Calu3 (cell line): ENCODE measurements around the gene FAM53A. TPM values are rescaled to one million over a fixed set of nuclear protein-coding genes. Genes with fewer than 3 reads are reported as not detected.

ENCODE experiments used
- BruUV-seq: library from RNA; stranded (reverse); fragments of 400-500 nt; replicated peaks from 2 replicates; lab custom pipeline; 2021; lab: Mats Ljungman, UMichigan
- CTCF ChIA-PET: fragments of 300-600 bp; sonication (Branson Sonifier 250); formaldehyde crosslinking; loops from one replicate; lab custom pipeline; 2022; ENCODE audit warnings: antibody characterized with exemption; lab: Charles Lee
- DNase-seq: peaks from one replicate; pipeline ENCODE4 v3.0.0; 2022
- H3K27ac Mint-ChIP-seq: one replicate; pipeline ENCODE4 v1.8.0; 2022; ENCODE audit warnings: mixed read lengths; ENCODE audit not compliant: unreplicated experiment
- H3K27me3 Mint-ChIP-seq: one replicate; pipeline ENCODE4 v1.8.0; 2022; ENCODE audit warnings: mixed read lengths; ENCODE audit not compliant: unreplicated experiment
- H3K36me3 Mint-ChIP-seq: one replicate; pipeline ENCODE4 v1.8.0; 2022; ENCODE audit warnings: mild to moderate bottlenecking, moderate library complexity, mixed read lengths; ENCODE audit not compliant: insufficient read depth, unreplicated experiment
- H3K4me1 Mint-ChIP-seq: one replicate; pipeline ENCODE4 v1.8.0; 2022; ENCODE audit warnings: mild to moderate bottlenecking, low read depth, mixed read lengths; ENCODE audit not compliant: unreplicated experiment
- H3K4me3 Mint-ChIP-seq: one replicate; pipeline ENCODE4 v1.8.0; 2022; ENCODE audit warnings: mild to moderate bottlenecking, low read depth, moderate library complexity, mixed read lengths; ENCODE audit not compliant: unreplicated experiment
- H3K9me3 Mint-ChIP-seq: one replicate; pipeline ENCODE4 v1.8.0; 2022; ENCODE audit warnings: low read depth, mixed read lengths; ENCODE audit not compliant: unreplicated experiment
- CTCF ChIP-seq: fragments of 200-600 bp; IDR thresholded peaks from one replicate; pipeline ENCODE4 v1.8.0; 2022; ENCODE audit warnings: antibody characterized with exemption; ENCODE audit not compliant: unreplicated experiment
- intact Hi-C: fragments of 100-400 bp; cut with micrococcal nuclease; formaldehyde crosslinking; loops from one replicate; pipeline ENCODE4 v1.10.0; 2022; ENCODE audit not compliant: unreplicated experiment
- total RNA-seq: library from RNA; stranded (reverse); gene quantifications from 2 replicates; pipeline ENCODE4 v1.2.3, GENCODE V29; 2022

The FAM53A gene
- total RNA-seq, 1 experiment from 2014 or later: 7.3 TPM

GRCh38 chr4:1638272-1638598 is 45.9 kb downstream of the FAM53A start:
- Mint-ChIP-seq H3K27me3 (peaks cover 7% of the 10 kb centered on the region), H3K36me3 (peaks cover 4% of the 10 kb centered on the region)

DNA sequence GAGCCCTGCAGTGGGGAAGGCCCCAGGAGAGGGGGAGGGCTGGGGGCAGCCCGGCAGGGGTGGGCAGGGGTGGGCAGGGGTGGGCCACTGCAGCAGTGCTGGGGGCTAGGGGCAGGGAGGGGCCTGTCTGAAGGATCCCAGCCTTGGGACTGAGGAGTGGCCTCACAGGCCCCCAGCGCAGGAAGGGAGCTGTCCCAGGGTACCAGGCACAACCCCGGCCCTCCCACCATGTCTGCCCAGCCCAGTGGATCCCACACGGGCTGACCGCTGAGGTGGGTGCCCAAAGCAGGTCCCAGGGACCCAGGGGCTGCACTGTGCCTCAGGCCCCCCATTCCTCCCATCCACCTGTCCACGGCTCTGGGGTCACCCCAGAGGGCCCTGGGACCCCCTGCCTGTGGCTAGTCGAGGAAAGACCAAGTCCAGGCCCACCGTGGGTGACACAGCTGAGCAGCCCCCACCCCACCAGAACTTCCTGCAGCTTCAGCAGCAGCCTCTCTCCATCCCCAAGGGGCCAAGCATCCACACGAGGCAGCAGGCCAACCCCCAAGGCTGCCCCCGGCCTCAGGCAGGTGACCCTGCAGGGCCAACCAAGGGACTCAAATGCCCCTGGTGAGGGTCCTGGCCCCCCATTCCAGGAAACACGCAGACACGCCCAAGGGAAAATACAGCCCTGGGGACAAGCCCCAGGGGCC is 46.4 kb downstream of the FAM53A start:
- peaks cover 12% of the 10 kb centered on the region for H3K27me3 Mint-ChIP-seq
- DNase-seq: no peak
- H3K4me1 Mint-ChIP-seq: peaks cover 12% of the 10 kb centered on the region
- peaks cover 4% of the 10 kb centered on the region for H3K36me3 Mint-ChIP-seq
- intact Hi-C loops: no loop called here
- H3K4me3 Mint-ChIP-seq: no peak overlapping the region
- CTCF ChIA-PET: no interaction called here
- no peaks in the 10 kb centered on the region for H3K9me3 Mint-ChIP-seq
- no peak for TF ChIP-seq CTCF
- no TSS peak for BruUV-seq
- H3K27ac Mint-ChIP-seq: no peak overlapping the region

More at GRCh38 chr4:1638272-1638598, 45.9 kb downstream of the FAM53A start:
- intact Hi-C loops: no loop called here
- no TSS peak for BruUV-seq
- no peak for TF ChIP-seq CTCF
- CTCF ChIA-PET: no interaction called here
- peaks cover 12% of the 10 kb centered on the region for H3K4me1 Mint-ChIP-seq
- H3K4me3 Mint-ChIP-seq: no peak overlapping the region
- DNase-seq: no peak
- H3K27ac Mint-ChIP-seq: no peak overlapping the region
- no peaks in the 10 kb centered on the region for H3K9me3 Mint-ChIP-seq

DNA sequence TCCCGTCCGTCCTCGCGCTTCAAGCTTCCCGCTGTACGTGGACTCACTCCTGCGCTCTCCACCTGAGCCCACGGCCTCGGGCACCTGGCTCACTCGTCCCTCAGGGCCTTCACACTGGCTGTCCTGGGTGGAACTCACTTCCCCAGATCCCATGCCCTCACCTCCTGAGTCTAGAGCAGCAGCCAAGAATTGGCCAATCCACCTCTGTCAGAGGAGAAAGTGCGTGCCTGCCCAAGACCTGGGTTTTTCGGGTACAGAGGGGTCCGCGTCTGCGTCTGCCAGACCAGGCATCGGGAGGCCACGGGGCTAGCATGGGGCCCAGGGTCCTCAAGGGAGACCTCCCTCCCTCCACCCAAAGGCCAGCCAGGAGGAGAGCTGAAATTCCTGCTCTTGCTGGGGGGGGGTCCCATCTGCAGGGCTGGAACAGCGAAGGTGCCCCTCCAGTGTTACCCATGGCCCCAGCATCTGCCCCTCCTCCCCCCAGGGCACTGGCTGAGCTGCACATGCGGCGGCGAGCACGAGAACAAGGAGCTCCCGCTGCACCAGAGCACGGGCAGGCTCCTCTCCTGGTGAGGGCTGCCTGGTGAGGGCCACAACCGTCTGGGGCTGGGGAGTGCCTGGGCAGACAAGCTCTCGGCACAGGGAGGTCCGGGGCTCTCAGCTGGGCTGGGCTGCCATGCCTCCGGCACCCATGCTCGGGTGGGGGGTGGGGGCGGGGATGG is 47.5 kb downstream of the FAM53A start:
- Mint-ChIP-seq H3K36me3 (peaks cover 1% of the 10 kb centered on the region), H3K27me3 (peaks cover 14% of the 10 kb centered on the region), H3K9me3 (no peaks in the 10 kb centered on the region), H3K4me3 (no peak overlapping the region), H3K4me1 (peaks cover 12% of the 10 kb centered on the region), H3K27ac (no peak overlapping the region)
- CTCF ChIA-PET: no interaction called here
- TF ChIP-seq CTCF: no peak
- DNase-seq: no peak
- no TSS peak for BruUV-seq
- intact Hi-C loops: no loop called here

- H3K27ac Mint-ChIP-seq: no peak overlapping the region
- DNase-seq: no peak
- CTCF ChIA-PET: no interaction called here
- intact Hi-C loops: no loop called here
- H3K27me3 Mint-ChIP-seq: peaks cover 14% of the 10 kb centered on the region
- no peaks in the 10 kb centered on the region for H3K9me3 Mint-ChIP-seq
- H3K36me3 Mint-ChIP-seq: no peaks in the 10 kb centered on the region
- no peak for TF ChIP-seq CTCF
- H3K4me1 Mint-ChIP-seq: peaks cover 12% of the 10 kb centered on the region
- BruUV-seq: no TSS peak
- no peak overlapping the region for H3K4me3 Mint-ChIP-seq
These were observed 48.6 kb downstream of the FAM53A start for GRCh38 chr4:1635464-1635863.
